Small intestine (tissue), 7 donors: ENCODE data around the gene STMP1. TPM values are rescaled to one million over a fixed set of nuclear protein-coding genes. Genes with fewer than 3 reads are reported as not detected.

Source experiments
- DNase-seq, 2 donors: peaks; one replicate each; pipeline versions ENCODE4 v3.0.0 to v3.0.0-alpha.2; 2013
- FAIRE-seq: peaks from 2 replicates; lab custom pipeline; 2012; peaks lifted over from hg19 to GRCh38; lab: Jason Lieb, UNC
- H3K27ac ChIP-seq, 3 donors: one replicate each; pipeline ENCODE4 v1.5.1; 2013; ENCODE audit warnings: low read length in 2 of 3, mild to moderate bottlenecking in 2 of 3, control low read depth in 1 of 3, inconsistent platforms in 1 of 3, low read depth in 1 of 3, moderate library complexity in 1 of 3
- H3K27me3 ChIP-seq, 3 donors: one replicate each; pipeline ENCODE4 v1.6.1; 2013; ENCODE audit warnings: low read length in 3 of 3, inconsistent platforms in 1 of 3; ENCODE audit not compliant: control insufficient read depth in 3 of 3, insufficient read depth in 3 of 3
- H3K36me3 ChIP-seq, 3 donors: one replicate each; pipeline ENCODE4 v1.6.1; 2013; ENCODE audit warnings: low read length in 3 of 3, inconsistent platforms in 1 of 3, low read depth in 1 of 3, mild to moderate bottlenecking in 1 of 3, moderate library complexity in 1 of 3; ENCODE audit not compliant: control insufficient read depth in 3 of 3, insufficient read depth in 2 of 3
- H3K4me1 ChIP-seq, 3 donors: one replicate each; pipeline ENCODE4 v1.6.1; 2013; ENCODE audit warnings: low read length in 2 of 3, inconsistent platforms in 1 of 3, low read depth in 1 of 3, mild to moderate bottlenecking in 1 of 3, moderate library complexity in 1 of 3; ENCODE audit not compliant: control insufficient read depth in 3 of 3, insufficient read depth in 2 of 3
- H3K4me3 ChIP-seq, 3 donors: one replicate each; pipeline ENCODE4 v1.5.1; 2013; ENCODE audit warnings: low read length in 3 of 3, control low read depth in 1 of 3, inconsistent platforms in 1 of 3, low read depth in 1 of 3, mild to moderate bottlenecking in 1 of 3, moderate library complexity in 1 of 3
- H3K9me3 ChIP-seq, 2 donors: one replicate each; pipeline ENCODE4 v1.6.1; 2013; ENCODE audit warnings: low read depth in 1 of 2, low read length in 1 of 2; ENCODE audit not compliant: control insufficient read depth in 2 of 2, insufficient read depth in 1 of 2
- WGBS, 3 donors: extraction: QIAGEN DNeasy Blood & Tissue Kit; methylation state at CpG; one replicate each; pipeline ENCODE4 v1.1.7; 2013; 5-methylcytosine and 5-hydroxymethylcytosine counted together
- polyA plus RNA-seq, 4 donors: library from polyadenylated mRNA; stranded (reverse) in 3 of 4; unstranded in 1 of 4; fragments of 200-250 nt in 3 of 4; fragments of 120-200 nt in 1 of 4; gene quantifications; one replicate each; pipeline versions ENCODE4 v1.2.1 to v1.2.3, GENCODE V29; 2013
- donor health status: healthy with polysubstance abuse.
- donor health status: control.
- donor health status: control.
- donor health status: Bipolar disorder and iron deficiency.
- donor health status: healthy.

The STMP1 gene
- polyA plus RNA-seq, 4 donors = 24.8 to 44.7 (median 33.4) TPM

GRCh38 chr7:135714534-135715009 lies 52.3 kb downstream of the STMP1 start:
- 82 to 86% (median 82%) methylated on average over 20 of the region's 20 CpGs for WGBS, 3 donors
- H3K4me3 ChIP-seq = no peak overlapping the region
- peaks cover 0 to 12% (median 0%) of the 10 kb centered on the region in 3 donors for H3K27me3 ChIP-seq
- DNase-seq = no peak
- no peaks in the 10 kb centered on the region for H3K36me3 ChIP-seq
- H3K27ac ChIP-seq = no peak overlapping the region
- FAIRE-seq = no peak
- no peaks in the 10 kb centered on the region for H3K9me3 ChIP-seq
- H3K4me1 ChIP-seq = no peaks in the 10 kb centered on the region

GRCh38 chr7:135715055-135715522 lies 52.8 kb downstream of the STMP1 start:
- H3K27ac ChIP-seq = no peak overlapping the region
- WGBS, 3 donors = 92 to 95% (median 93%) methylated on average over 5 of the region's 5 CpGs
- peaks cover 0 to 12% (median 0%) of the 10 kb centered on the region in 3 donors for H3K27me3 ChIP-seq
- H3K4me1 ChIP-seq = no peaks in the 10 kb centered on the region
- H3K36me3 ChIP-seq = no peaks in the 10 kb centered on the region
- H3K4me3 ChIP-seq = no peak overlapping the region
- no peaks in the 10 kb centered on the region for H3K9me3 ChIP-seq
- DNase-seq = no peak
- no peak for FAIRE-seq

- Histone ChIP-seq H3K4me3 (no peak overlapping the region), H3K27ac (no peak overlapping the region), H3K4me1 (no peaks in the 10 kb centered on the region), H3K36me3 (no peaks in the 10 kb centered on the region), H3K9me3 (no peaks in the 10 kb centered on the region), H3K27me3 (peaks cover 0 to 12% (median 0%) of the 10 kb centered on the region in 3 donors)
- 60 to 86% (median 80%) methylated on average over 1 of the region's 1 CpG for WGBS, 3 donors
- FAIRE-seq = no peak
- no peak for DNase-seq
These were observed 53.4 kb downstream of the STMP1 start for GRCh38 chr7:135715673-135716072.

- no peak overlapping the region for H3K4me3 ChIP-seq
- no peaks in the 10 kb centered on the region for H3K9me3 ChIP-seq
- DNase-seq = no peak
- H3K27me3 ChIP-seq = peaks cover 0 to 12% (median 0%) of the 10 kb centered on the region in 3 donors
- no peaks in the 10 kb centered on the region for H3K4me1 ChIP-seq
- no peaks in the 10 kb centered on the region for H3K36me3 ChIP-seq
- H3K27ac ChIP-seq = no peak overlapping the region
- 63 to 69% (median 67%) methylated on average over 9 of the region's 9 CpGs for WGBS, 3 donors
- FAIRE-seq = no peak
These were observed 54.4 kb downstream of the STMP1 start for GRCh38 chr7:135716677-135717238.

GRCh38 chr7:135717693-135718092 lies 55.4 kb downstream of the STMP1 start:
- H3K4me1 ChIP-seq = no peaks in the 10 kb centered on the region
- H3K27me3 ChIP-seq = peaks cover 0 to 12% (median 0%) of the 10 kb centered on the region in 3 donors
- FAIRE-seq (no peak), DNase-seq (no peak)
- H3K9me3 ChIP-seq = no peaks in the 10 kb centered on the region
- WGBS, 3 donors = 75 to 89% (median 84%) methylated on average over 3 of the region's 3 CpGs
- H3K36me3 ChIP-seq = no peaks in the 10 kb centered on the region
- H3K27ac ChIP-seq = no peak overlapping the region
- no peak overlapping the region for H3K4me3 ChIP-seq

GRCh38 chr7:135718219-135718618 lies 55.9 kb downstream of the STMP1 start:
- FAIRE-seq (no peak), DNase-seq (no peak)
- WGBS, 3 donors = 63 to 81% (median 71%) methylated on average over 2 of the region's 2 CpGs
- Histone ChIP-seq H3K9me3 (no peaks in the 10 kb centered on the region), H3K27ac (no peak overlapping the region), H3K4me1 (no peaks in the 10 kb centered on the region), H3K27me3 (peaks cover 0 to 12% (median 0%) of the 10 kb centered on the region in 3 donors), H3K4me3 (no peak overlapping the region), H3K36me3 (no peaks in the 10 kb centered on the region)

GRCh38 chr7:135718794-135719437 lies 56.6 kb downstream of the STMP1 start:
- Histone ChIP-seq H3K36me3 (no peaks in the 10 kb centered on the region), H3K4me3 (no peak overlapping the region), H3K4me1 (no peaks in the 10 kb centered on the region), H3K27me3 (peaks cover 0 to 8% (median 0%) of the 10 kb centered on the region in 3 donors), H3K27ac (no peak overlapping the region), H3K9me3 (no peaks in the 10 kb centered on the region)
- WGBS, 3 donors = 35 to 56% (median 53%) methylated on average over 7 of the region's 7 CpGs
- FAIRE-seq (no peak), DNase-seq (no peak)

GRCh38 chr7:135719688-135720087 lies 57.4 kb downstream of the STMP1 start:
- Histone ChIP-seq H3K36me3 (no peaks in the 10 kb centered on the region), H3K4me1 (no peaks in the 10 kb centered on the region), H3K27me3 (peaks cover 0 to 6% (median 0%) of the 10 kb centered on the region in 3 donors), H3K9me3 (no peaks in the 10 kb centered on the region), H3K27ac (no peak overlapping the region), H3K4me3 (no peak overlapping the region)
- DNase-seq (no peak), FAIRE-seq (no peak)
- WGBS, 3 donors = 21 to 37% (median 29%) methylated on average over 2 of the region's 2 CpGs
